LNCAP (cell line): ENCODE data around the gene GTF2F2.

Experiments
- TF ChIP-seq, protein P1 (sequence below): fragments of 450-650 bp; IDR thresholded peaks from 2 replicates; pipeline ENCODE4 v1.5.1; 2017; ENCODE audit warnings: mild to moderate bottlenecking

Gene GTF2F2

DNA sequence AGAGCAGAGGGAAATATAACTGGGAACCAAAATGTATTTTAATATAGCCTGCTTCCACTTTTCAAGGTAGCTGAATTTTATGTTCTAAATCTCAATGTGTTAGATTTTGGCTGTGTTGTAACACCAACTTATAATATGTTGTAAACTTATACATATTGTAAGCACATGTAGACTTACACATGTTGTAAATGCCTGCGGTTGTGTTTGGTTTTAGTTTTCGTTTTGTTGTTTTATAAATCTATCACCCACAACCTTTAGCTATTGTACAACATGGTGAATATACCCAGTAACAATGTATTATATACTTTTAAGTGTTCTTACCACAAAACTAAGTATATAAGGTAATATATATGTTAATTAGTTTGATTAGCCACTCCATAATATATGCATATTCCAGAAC lies 65.0 kb downstream of the GTF2F2 start:
- TF ChIP-seq, protein P1, sequence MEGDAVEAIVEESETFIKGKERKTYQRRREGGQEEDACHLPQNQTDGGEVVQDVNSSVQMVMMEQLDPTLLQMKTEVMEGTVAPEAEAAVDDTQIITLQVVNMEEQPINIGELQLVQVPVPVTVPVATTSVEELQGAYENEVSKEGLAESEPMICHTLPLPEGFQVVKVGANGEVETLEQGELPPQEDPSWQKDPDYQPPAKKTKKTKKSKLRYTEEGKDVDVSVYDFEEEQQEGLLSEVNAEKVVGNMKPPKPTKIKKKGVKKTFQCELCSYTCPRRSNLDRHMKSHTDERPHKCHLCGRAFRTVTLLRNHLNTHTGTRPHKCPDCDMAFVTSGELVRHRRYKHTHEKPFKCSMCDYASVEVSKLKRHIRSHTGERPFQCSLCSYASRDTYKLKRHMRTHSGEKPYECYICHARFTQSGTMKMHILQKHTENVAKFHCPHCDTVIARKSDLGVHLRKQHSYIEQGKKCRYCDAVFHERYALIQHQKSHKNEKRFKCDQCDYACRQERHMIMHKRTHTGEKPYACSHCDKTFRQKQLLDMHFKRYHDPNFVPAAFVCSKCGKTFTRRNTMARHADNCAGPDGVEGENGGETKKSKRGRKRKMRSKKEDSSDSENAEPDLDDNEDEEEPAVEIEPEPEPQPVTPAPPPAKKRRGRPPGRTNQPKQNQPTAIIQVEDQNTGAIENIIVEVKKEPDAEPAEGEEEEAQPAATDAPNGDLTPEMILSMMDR: no peak

DNA sequence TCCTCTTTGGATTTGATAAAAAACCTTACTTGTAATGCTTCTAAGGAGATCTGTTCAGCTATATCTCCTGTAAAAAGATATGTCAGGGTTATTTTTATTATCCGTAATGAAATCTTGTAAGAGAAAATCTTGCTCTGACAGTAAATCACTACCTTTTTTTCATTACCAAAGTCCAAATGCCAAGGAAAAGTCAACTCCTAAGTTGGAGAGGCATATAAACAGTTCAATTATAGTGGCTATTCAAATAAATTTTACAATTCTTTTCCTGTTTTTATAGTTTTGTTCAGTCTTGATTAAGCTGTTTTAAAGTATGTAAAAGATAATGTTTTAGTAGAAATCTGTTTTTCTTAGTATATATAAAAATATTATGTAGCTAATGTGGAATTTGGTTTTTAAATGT lies 71.6 kb downstream of the GTF2F2 start:
- TF ChIP-seq, protein P1: no peak

DNA sequence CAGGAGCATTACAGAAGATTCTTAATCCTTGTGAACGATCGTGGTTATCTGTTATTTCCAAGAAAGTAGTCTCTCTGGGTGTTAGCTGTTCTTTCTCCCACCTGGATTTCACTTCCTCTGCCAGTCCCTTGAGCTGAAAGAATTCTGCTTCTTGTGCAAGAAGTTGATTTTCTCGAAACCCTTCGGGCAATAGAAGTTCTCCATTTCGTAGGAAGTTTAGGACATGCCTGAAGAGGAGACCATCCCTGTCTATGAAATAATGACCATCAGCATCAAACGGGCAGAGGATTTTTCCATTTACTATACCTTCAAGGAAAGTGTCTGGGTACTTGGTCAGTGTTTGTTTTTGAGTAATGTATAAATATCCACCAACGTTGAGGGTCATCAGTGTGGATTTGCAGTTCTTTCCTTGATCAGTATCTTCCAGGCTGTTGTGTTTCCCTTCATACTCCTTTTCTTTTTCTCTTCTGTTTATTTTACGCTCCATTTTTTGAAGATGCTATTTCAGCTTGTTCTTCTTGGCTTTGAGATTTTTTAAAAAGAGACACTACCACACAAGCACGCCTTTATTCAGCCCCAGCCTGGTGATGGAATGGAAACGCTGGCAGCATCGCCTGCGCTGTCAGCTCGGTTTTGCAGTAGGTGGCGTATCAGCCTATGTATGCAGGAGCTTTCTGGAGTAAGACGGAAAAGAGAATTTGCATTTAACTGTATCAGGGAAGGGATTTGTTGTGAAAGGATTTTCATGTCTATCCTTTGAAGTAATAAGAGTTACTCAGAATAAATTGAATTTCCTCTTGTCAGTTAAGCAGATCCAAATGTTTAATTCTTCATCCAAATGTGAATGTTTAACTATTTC lies 74.0 kb downstream of the GTF2F2 start:
- TF ChIP-seq, protein P1: no peak

DNA sequence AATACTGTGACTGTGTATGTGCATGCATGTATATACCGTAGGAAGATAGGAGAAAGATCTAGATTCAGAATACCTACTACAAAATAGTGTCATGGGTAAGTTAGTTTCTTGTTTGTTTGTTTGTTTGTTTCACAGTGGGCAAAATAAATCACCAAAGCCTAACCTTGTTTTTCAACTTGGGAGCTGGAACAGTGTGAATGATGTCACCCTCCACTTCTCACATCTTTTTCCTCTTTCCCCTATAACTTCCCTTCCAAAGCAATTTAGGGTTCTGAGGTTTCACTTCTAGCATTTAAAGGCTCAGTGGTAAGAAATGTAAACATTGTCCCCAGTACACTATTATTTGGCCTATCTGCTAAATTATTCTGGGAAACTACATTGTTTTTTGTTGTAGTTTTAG lies 75.1 kb downstream of the GTF2F2 start:
- TF ChIP-seq, protein P1: no peak

DNA sequence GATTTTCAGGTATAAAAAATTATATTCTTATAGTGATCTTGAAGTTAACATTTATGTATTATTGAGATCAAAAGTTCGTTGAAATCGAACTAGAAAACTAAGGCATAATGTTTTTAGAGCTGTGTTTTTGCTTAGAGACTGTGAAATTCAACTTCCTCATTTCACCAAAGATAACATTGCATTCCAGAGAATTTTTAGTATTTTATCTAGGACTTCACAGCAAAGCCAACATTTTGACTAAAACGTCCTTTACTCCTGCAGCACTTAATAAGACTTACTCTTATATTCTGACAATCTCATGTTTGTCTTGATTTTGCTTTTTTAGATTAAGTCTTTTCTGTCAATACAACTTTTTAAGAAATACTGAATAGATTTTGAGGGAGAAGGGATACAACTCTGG lies 75.8 kb downstream of the GTF2F2 start:
- TF ChIP-seq, protein P1: no peak

DNA sequence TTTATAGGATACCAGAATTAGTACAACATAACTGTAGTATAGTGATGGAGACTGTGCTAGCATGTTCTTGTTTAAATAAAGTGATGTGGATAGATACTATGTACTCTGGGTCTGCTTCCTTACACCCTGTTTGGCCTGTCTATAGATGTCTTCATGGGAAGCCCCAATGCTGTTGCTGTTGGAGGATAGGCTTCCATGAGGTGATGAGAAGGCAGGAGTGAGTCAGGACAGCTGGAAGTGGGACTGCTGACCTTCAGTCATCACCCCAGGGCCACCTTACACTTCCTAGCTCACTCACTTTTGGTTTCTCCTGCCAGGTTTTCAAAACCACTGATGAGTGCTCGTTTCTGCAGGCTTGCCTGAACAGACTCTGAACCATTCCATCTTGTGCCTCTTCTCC lies 76.3 kb downstream of the GTF2F2 start:
- TF ChIP-seq, protein P1: no peak

DNA sequence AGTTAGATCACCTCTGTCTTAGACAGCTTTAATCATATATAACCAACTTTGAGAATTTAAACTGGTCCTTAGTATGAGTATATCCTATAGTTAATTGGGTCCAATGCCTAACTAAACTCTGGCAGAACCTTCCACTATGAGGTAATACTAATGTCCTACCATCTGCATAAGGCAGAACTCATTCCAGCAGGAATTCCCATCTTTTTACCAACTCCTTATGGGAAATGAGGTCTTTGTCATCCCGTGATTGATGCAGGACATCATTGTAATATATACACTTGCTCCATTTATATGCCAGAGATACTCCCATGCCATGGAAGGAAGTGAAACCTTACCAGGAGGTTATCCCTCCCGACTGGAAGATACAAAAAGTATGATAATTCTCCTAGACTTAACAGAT lies 77.7 kb downstream of the GTF2F2 start:
- TF ChIP-seq, protein P1: no peak

DNA sequence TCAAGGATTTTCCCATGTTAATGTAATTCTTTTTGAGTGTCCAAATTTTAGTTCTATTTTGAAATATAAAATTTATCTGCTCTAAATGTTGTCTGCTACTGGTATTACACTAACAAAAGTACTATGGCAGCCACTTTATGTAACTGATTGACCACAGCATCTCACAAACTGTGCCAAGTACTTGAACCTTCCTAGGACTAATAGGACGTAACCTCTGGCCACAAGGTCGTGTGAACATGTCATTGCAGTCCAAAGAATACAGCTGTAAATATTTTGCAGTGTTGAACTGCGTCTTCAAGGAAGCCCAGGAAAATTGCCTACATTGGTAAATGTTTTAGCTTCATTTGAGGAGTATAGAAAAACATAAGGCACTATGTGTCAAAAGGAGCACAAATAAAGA lies 78.6 kb downstream of the GTF2F2 start:
- TF ChIP-seq, protein P1: no peak
